MM.1S (cell line): ENCODE data around the gene IGFBP2.

Experiments
- DNase-seq: peaks from one replicate; pipeline ENCODE4 v3.0.0-alpha.2; 2015
- H2AFZ ChIP-seq: fragments of 300-600 bp; sonication (generic); 2 replicates; pipeline ENCODE4 v1.6.0; 2016; ENCODE audit warnings: antibody characterized with exemption, low read length
- H3F3A ChIP-seq: fragments of 300-600 bp; sonication (generic); 2 replicates; pipeline ENCODE4 v1.6.1; 2016; ENCODE audit warnings: mild to moderate bottlenecking, antibody characterized with exemption, low read length, moderate library complexity, mixed read lengths; ENCODE audit not compliant: insufficient read depth
- H3K27ac ChIP-seq: fragments of 300-600 bp; sonication (generic); 2 replicates; pipeline ENCODE4 v1.5.1; 2016; ENCODE audit warnings: mild to moderate bottlenecking, low read length
- H3K27me3 ChIP-seq: fragments of 300-600 bp; sonication (generic); replicated peaks from 2 replicates; pipeline ENCODE4 v1.6.0; 2016; ENCODE audit warnings: low read length; ENCODE audit not compliant: insufficient read depth
- H3K36me3 ChIP-seq: fragments of 300-600 bp; sonication (generic); replicated peaks from 2 replicates; pipeline ENCODE4 v1.6.1; 2016; ENCODE audit warnings: mild to moderate bottlenecking, low read length, mixed read lengths; ENCODE audit not compliant: insufficient read depth
- H3K4me1 ChIP-seq: fragments of 300-600 bp; sonication (generic); 2 replicates; pipeline ENCODE4 v1.6.1; 2016; ENCODE audit warnings: low read length, mixed read lengths
- H3K4me2 ChIP-seq: fragments of 300-600 bp; sonication (generic); 2 replicates; pipeline ENCODE4 v1.6.0; 2016; ENCODE audit warnings: low read depth, low read length
- H3K4me3 ChIP-seq: fragments of 300-600 bp; sonication (generic); 2 replicates; pipeline ENCODE4 v1.5.1; 2016; ENCODE audit warnings: low read length, mixed read lengths
- H3K79me2 ChIP-seq: fragments of 300-600 bp; sonication (generic); 2 replicates; pipeline ENCODE4 v1.6.1; 2016; ENCODE audit warnings: mixed run types, low read length, mixed read lengths
- H3K9ac ChIP-seq: fragments of 300-600 bp; sonication (generic); 2 replicates; pipeline ENCODE4 v1.6.1; 2016; ENCODE audit warnings: low read length, mixed read lengths
- H3K9me2 ChIP-seq: fragments of 300-600 bp; sonication (generic); replicated peaks from 2 replicates; pipeline ENCODE4 v1.6.1; 2016; ENCODE audit warnings: mild to moderate bottlenecking, low read length, mixed read lengths; ENCODE audit not compliant: insufficient read depth
- H3K9me3 ChIP-seq: fragments of 300-600 bp; sonication (generic); replicated peaks from 2 replicates; pipeline ENCODE4 v1.6.1; 2016; ENCODE audit warnings: mild to moderate bottlenecking, low read length, mixed read lengths; ENCODE audit not compliant: insufficient read depth
- H4K20me1 ChIP-seq: fragments of 300-600 bp; sonication (generic); 2 replicates; pipeline ENCODE4 v1.6.1; 2016; ENCODE audit warnings: mild to moderate bottlenecking, low read length, moderate library complexity, mixed read lengths; ENCODE audit not compliant: insufficient read depth
- CTCF ChIP-seq: fragments of 300-600 bp; sonication (generic); IDR thresholded peaks from 2 replicates; pipeline ENCODE4 v1.5.1; 2016; ENCODE audit warnings: antibody characterized with exemption, low read length, mixed read lengths
- EZH2 ChIP-seq: fragments of 300-600 bp; sonication (generic); optimal IDR thresholded peaks from 2 replicates; pipeline ENCODE3; 2017; ENCODE audit warnings: low read depth, mild to moderate bottlenecking, antibody characterized with exemption, low read length, mixed read lengths
- EZH2phosphoT487 ChIP-seq: fragments of 300-600 bp; sonication (generic); IDR thresholded peaks from 2 replicates; pipeline ENCODE4 v1.6.1; 2018; ENCODE audit warnings: antibody characterized with exemption, low read length

Gene IGFBP2

GRCh38 chr2:216650626-216651257 is 17.5 kb downstream of the IGFBP2 start:
- Histone ChIP-seq H3K79me2 (no peaks in the 10 kb centered on the region), H2AFZ (no peak overlapping the region), H3K9me2 (no peaks in the 10 kb centered on the region), H3K9me3 (no peaks in the 10 kb centered on the region), H3K27ac (no peak overlapping the region), H3K4me3 (no peak overlapping the region), H3F3A (no peaks in the 10 kb centered on the region), H3K36me3 (no peaks in the 10 kb centered on the region), H3K9ac (no peak overlapping the region), H3K4me2 (no peak overlapping the region), H3K4me1 (no peaks in the 10 kb centered on the region), H4K20me1 (no peaks in the 10 kb centered on the region), H3K27me3 (no peaks in the 10 kb centered on the region)
- DNase-seq, result no peak
- TF ChIP-seq EZH2phosphoT487 (no peak), CTCF (no peak), EZH2 (no peak)

GRCh38 chr2:216651351-216651881 is 18.2 kb downstream of the IGFBP2 start:
- Histone ChIP-seq H3K9ac (no peak overlapping the region), H3K4me1 (no peaks in the 10 kb centered on the region), H3K79me2 (no peaks in the 10 kb centered on the region), H3F3A (no peaks in the 10 kb centered on the region), H4K20me1 (no peaks in the 10 kb centered on the region), H3K9me2 (no peaks in the 10 kb centered on the region), H2AFZ (no peak overlapping the region), H3K4me2 (no peak overlapping the region), H3K36me3 (no peaks in the 10 kb centered on the region), H3K27me3 (no peaks in the 10 kb centered on the region), H3K27ac (no peak overlapping the region), H3K9me3 (no peaks in the 10 kb centered on the region), H3K4me3 (no peak overlapping the region)
- no peak for TF ChIP-seq EZH2phosphoT487
- TF ChIP-seq CTCF, result no peak
- TF ChIP-seq EZH2, result no peak
- DNase-seq, result no peak

- H3K27ac ChIP-seq, result no peak overlapping the region
- DNase-seq, result no peak
- no peaks in the 10 kb centered on the region for H3K9me3 ChIP-seq
- H3K9ac ChIP-seq, result no peak overlapping the region
- H3F3A ChIP-seq, result no peaks in the 10 kb centered on the region
- no peaks in the 10 kb centered on the region for H3K4me1 ChIP-seq
- no peaks in the 10 kb centered on the region for H4K20me1 ChIP-seq
- H3K79me2 ChIP-seq, result no peaks in the 10 kb centered on the region
- no peaks in the 10 kb centered on the region for H3K9me2 ChIP-seq
- no peak overlapping the region for H3K4me2 ChIP-seq
- TF ChIP-seq EZH2 (no peak), CTCF (no peak), EZH2phosphoT487 (no peak)
- no peaks in the 10 kb centered on the region for H3K36me3 ChIP-seq
- no peak overlapping the region for H3K4me3 ChIP-seq
- no peak overlapping the region for H2AFZ ChIP-seq
- no peaks in the 10 kb centered on the region for H3K27me3 ChIP-seq
These were observed 19.3 kb downstream of the IGFBP2 start for GRCh38 chr2:216652566-216652965.
